BE2C (cell line): Measurements from ENCODE around the gene CORO2B.

Experiments
- DNase-seq: peaks from one replicate; pipeline ENCODE4 v3.0.0-alpha.2; 2020
- H3K27me3 ChIP-seq: fragments of 250-450 bp; sonication (Bioruptor Pico); 2 replicates; pipeline ENCODE4 v1.5.1; 2020; ENCODE audit warnings: mild to moderate bottlenecking
- H3K36me3 ChIP-seq: fragments of 250-450 bp; sonication (Bioruptor Pico); 2 replicates; pipeline ENCODE4 v1.5.1; 2020; ENCODE audit warnings: mild to moderate bottlenecking
- H3K4me1 ChIP-seq: fragments of 250-450 bp; sonication (Bioruptor Pico); 2 replicates; pipeline ENCODE4 v1.5.1; 2020
- H3K4me3 ChIP-seq: 2 replicates; pipeline ENCODE4 v1.5.1; 2011; ENCODE audit warnings: low read depth, low read length
- H3K9me3 ChIP-seq: fragments of 250-450 bp; sonication (Bioruptor Pico); 2 replicates; pipeline ENCODE4 v1.5.1; 2020
- CTCF ChIP-seq: IDR thresholded peaks from 2 replicates; pipeline ENCODE4 v1.5.1; 2012; ENCODE audit warnings: mild to moderate bottlenecking, low read depth, low read length

Gene CORO2B

GRCh38 chr15:68695061-68695595 is 116.3 kb downstream of the CORO2B start:
- H3K36me3 ChIP-seq: no peaks in the 10 kb centered on the region
- H3K4me3 ChIP-seq: no peak overlapping the region
- TF ChIP-seq CTCF: no peak
- H3K27me3 ChIP-seq: no peaks in the 10 kb centered on the region
- H3K4me1 ChIP-seq: peaks cover 31% of the 10 kb centered on the region
- no peak for DNase-seq
- H3K9me3 ChIP-seq: no peaks in the 10 kb centered on the region

DNA sequence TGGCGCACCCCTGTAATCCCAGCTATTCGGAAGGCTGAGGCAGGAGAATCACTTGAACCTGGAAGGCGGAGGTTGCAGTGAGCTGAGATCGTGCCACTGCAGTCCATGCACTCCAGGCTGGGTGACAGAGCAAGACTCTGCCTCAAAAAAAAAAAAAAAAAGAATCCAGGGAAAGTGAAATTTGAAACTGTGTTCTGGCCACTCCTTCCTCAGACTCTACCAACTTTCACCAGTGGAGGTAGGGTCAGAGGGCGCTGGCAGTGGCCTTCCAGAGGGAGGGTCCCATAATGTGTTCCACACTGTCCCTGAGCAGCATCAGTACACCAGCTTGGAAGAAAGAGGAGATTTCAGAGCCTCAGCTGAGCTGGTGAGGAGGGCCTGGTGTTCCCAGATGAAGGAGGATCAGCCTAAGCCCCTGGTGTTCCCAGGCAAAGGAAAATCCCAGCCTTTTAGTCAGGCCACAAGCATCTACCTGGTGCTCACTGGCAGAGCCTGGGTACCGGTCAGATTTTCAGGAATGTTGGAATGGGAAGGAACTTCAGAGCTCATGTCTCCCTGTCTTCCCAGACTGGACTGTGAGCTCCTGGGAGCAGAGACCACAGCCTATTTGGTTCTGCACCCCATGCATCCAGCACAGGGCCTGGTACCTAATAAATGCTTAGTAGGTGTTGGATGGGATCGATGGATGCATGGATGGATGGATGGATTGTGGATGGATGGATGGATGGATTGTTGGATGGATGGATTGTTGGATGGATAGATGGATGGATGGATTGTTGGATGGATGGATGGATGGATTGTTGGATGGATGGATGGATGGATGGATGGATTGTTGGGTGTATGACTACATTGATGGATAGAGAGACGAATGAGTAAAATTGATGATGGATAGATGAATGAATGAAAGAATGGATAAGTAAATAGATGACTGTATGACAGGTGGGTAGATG is 117.9 kb downstream of the CORO2B start:
- no peak for DNase-seq
- no peak for TF ChIP-seq CTCF
- Histone ChIP-seq H3K36me3 (no peaks in the 10 kb centered on the region), H3K4me3 (no peak overlapping the region), H3K27me3 (no peaks in the 10 kb centered on the region), H3K9me3 (no peaks in the 10 kb centered on the region), H3K4me1 (peaks cover 37% of the 10 kb centered on the region)

GRCh38 chr15:68697711-68698690 is 119.2 kb downstream of the CORO2B start:
- H3K9me3 ChIP-seq: no peaks in the 10 kb centered on the region
- peaks cover 29% of the 10 kb centered on the region for H3K4me1 ChIP-seq
- H3K36me3 ChIP-seq: no peaks in the 10 kb centered on the region
- TF ChIP-seq CTCF: no peak
- no peaks in the 10 kb centered on the region for H3K27me3 ChIP-seq
- no peak for DNase-seq
- no peak overlapping the region for H3K4me3 ChIP-seq

- Histone ChIP-seq H3K4me3 (no peak overlapping the region), H3K9me3 (no peaks in the 10 kb centered on the region), H3K36me3 (no peaks in the 10 kb centered on the region), H3K4me1 (peaks cover 23% of the 10 kb centered on the region), H3K27me3 (no peaks in the 10 kb centered on the region)
- DNase-seq: no peak
- no peak for TF ChIP-seq CTCF
These were observed 119.9 kb downstream of the CORO2B start for GRCh38 chr15:68698708-68699107.

DNA sequence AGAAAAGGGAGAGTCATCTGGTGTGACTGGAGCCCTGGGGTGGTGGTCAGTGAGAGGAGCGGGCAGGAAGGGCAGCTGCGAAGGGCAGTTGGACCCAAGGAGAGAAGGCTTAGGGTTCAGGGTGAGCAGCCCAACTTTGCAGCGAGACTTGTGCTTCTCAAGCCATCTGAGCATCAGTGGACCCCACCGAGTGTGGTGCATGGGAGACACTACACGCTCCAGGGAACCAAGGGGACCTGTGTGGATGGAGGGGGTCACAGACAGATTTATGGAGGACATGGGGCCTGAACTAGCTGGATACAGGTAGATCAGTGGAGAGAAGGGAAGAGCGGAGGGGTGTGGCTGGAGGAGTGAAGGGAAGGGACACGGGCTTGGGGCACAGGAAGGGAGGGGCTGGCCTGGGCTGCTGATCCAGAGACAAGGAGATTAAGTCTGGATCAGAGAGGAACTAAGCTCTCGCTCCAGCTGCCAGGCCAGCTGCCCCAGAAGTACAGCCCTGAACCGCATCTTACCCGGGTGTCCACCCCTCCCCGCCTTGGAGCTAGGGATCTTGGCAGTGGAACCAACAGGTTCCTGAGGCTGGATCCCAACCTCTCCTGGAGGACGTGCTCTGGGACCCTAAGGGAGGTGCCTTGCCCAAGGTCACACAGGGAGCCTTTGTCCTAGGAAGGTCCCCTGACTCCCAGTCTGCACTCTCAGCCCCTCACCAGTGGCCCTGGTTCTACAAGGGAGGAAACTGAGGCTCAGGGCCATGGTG is 120.5 kb downstream of the CORO2B start:
- TF ChIP-seq CTCF: no peak
- H3K9me3 ChIP-seq: no peaks in the 10 kb centered on the region
- DNase-seq: peak; percentile 47
- H3K4me3 ChIP-seq: no peak overlapping the region
- H3K36me3 ChIP-seq: no peaks in the 10 kb centered on the region
- no peaks in the 10 kb centered on the region for H3K27me3 ChIP-seq
- peaks cover 22% of the 10 kb centered on the region for H3K4me1 ChIP-seq
